Loucy (cell line): ENCODE results near the gene EDRF1.
"Not testable (repeated sequence)": the region's sequence is repeated elsewhere in the genome, so short reads cannot be mapped to it uniquely, and the experiment has no call there.

Source experiments
- H2AFZ ChIP-seq: fragments of 200-600 bp; sonication (generic); 2 replicates; pipeline ENCODE4 v1.6.0; 2016; ENCODE audit warnings: antibody characterized with exemption, mild to moderate bottlenecking, low read length, moderate library complexity
- H3F3A ChIP-seq: fragments of 200-600 bp; 2 replicates; pipeline ENCODE4 v1.6.0; 2016; ENCODE audit warnings: antibody characterized with exemption, low read depth, mild to moderate bottlenecking
- H3K27me3 ChIP-seq: fragments of 200-600 bp; sonication (generic); 2 replicates; pipeline ENCODE4 v1.6.1; 2014; ENCODE audit warnings: low read length, mild to moderate bottlenecking; ENCODE audit not compliant: insufficient read depth, poor library complexity, severe bottlenecking
- H3K36me3 ChIP-seq: fragments of 200-600 bp; sonication (generic); 2 replicates; pipeline ENCODE4 v1.6.1; 2016; ENCODE audit warnings: low read length; ENCODE audit not compliant: insufficient read depth
- H3K4me1 ChIP-seq: fragments of 200-600 bp; sonication (generic); 2 replicates; pipeline ENCODE4 v1.5.1; 2014; ENCODE audit warnings: low read length, mild to moderate bottlenecking; ENCODE audit not compliant: insufficient read depth, poor library complexity, severe bottlenecking
- H3K4me2 ChIP-seq: fragments of 200-600 bp; sonication (generic); 2 replicates; pipeline ENCODE4 v1.6.0; 2014; ENCODE audit warnings: antibody characterized with exemption, low read length, low read depth, mild to moderate bottlenecking; ENCODE audit not compliant: poor library complexity, severe bottlenecking
- H3K4me3 ChIP-seq: fragments of 200-600 bp; sonication (generic); 2 replicates; pipeline ENCODE4 v1.5.1; 2014; ENCODE audit warnings: low read length, mild to moderate bottlenecking, mixed read lengths; ENCODE audit not compliant: poor library complexity, severe bottlenecking
- H3K79me2 ChIP-seq: fragments of 200-600 bp; sonication (generic); 2 replicates; pipeline ENCODE4 v1.6.1; 2014; ENCODE audit warnings: low read length; ENCODE audit not compliant: insufficient read depth
- H3K9ac ChIP-seq: fragments of 200-600 bp; sonication (generic); 2 replicates; pipeline ENCODE4 v1.6.0; 2014; ENCODE audit warnings: mild to moderate bottlenecking, low read depth, low read length, moderate library complexity; ENCODE audit not compliant: poor library complexity, severe bottlenecking
- H3K9me2 ChIP-seq: fragments of 200-600 bp; sonication (generic); replicated peaks from 2 replicates; pipeline ENCODE4 v1.6.1; 2016; ENCODE audit warnings: low read depth, low read length, mixed read lengths
- H3K9me3 ChIP-seq: fragments of 200-600 bp; sonication (generic); 2 replicates; pipeline ENCODE4 v1.6.1; 2014; ENCODE audit warnings: mild to moderate bottlenecking, antibody characterized with exemption, low read length, low read depth; ENCODE audit not compliant: insufficient read depth
- H4K20me1 ChIP-seq: fragments of 200-600 bp; sonication (generic); 2 replicates; pipeline ENCODE4 v1.6.0; 2014; ENCODE audit warnings: antibody characterized with exemption, low read length, mild to moderate bottlenecking; ENCODE audit not compliant: insufficient read depth, poor library complexity, severe bottlenecking
- CTCF ChIP-seq: fragments of 200-600 bp; sonication (generic); conservative IDR thresholded peaks from 2 replicates; pipeline ENCODE4 v1.5.1; 2014; ENCODE audit warnings: mild to moderate bottlenecking, antibody characterized with exemption, low read length
- EZH2phosphoT487 ChIP-seq: fragments of 200-600 bp; IDR thresholded peaks from 2 replicates; pipeline ENCODE4 v1.6.1; 2018; ENCODE audit warnings: antibody characterized with exemption, mild to moderate bottlenecking, moderate library complexity, borderline replicate concordance

Gene EDRF1

DNA sequence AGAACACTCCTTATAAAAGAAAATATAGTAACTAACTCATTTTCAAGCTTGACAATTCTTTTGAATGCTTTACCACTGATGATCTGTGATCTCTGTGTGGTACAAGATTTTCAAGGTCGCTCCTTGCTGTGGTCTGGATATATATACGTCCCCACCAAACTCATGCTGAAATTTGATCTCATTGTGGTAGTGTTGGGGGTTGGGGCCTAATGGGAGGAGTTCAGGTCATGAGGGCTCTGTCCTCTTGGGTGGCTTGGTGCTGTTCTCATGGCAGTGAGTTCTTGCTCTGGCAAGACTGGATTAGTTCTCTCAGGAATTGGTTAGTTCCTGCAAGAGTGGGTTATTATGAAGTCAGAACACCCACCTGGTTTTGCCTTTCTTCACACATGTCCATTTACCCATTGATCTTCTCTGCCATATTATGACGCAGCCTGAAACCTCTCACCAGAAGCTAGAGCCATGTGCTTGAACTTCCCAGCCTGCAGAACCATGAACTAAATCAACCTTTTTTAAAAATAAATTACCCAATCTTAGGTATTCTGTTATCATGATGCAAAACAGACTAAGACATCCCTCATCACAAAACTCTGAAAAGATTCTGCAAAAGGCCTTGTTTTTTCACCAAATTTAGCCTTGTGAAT lies 8.3 kb upstream of the EDRF1 start:
- no peak for TF ChIP-seq CTCF
- no peak for TF ChIP-seq EZH2phosphoT487

GRCh38 chr10:125714728-125715127 lies 4.8 kb upstream of the EDRF1 start:
- H3K79me2 ChIP-seq, H3K9me2 ChIP-seq, H3K4me3 ChIP-seq, H3K36me3 ChIP-seq, H3F3A ChIP-seq, H4K20me1 ChIP-seq, H3K9ac ChIP-seq, H3K4me2 ChIP-seq, H3K9me3 ChIP-seq, H2AFZ ChIP-seq, H3K4me1 ChIP-seq, H3K27me3 ChIP-seq: not testable (repeated sequence)

More for the DNA sequence above, 8.3 kb upstream of the EDRF1 start:
- no peaks in the 10 kb centered on the region for H3K36me3 ChIP-seq
- no peak overlapping the region for H3K4me3 ChIP-seq
- peaks cover 5% of the 10 kb centered on the region for H3K4me1 ChIP-seq
- H3F3A ChIP-seq: no peaks in the 10 kb centered on the region
- H3K9ac ChIP-seq: no peak overlapping the region
- H3K9me2 ChIP-seq: no peaks in the 10 kb centered on the region
- H3K4me2 ChIP-seq: no peak overlapping the region
- no peaks in the 10 kb centered on the region for H3K9me3 ChIP-seq
- H3K27me3 ChIP-seq: no peaks in the 10 kb centered on the region
- H2AFZ ChIP-seq: 0 out of 2 replicates have a peak overlapping the region, but pooled peaks have one; percentile 15
- H3K79me2 ChIP-seq: no peaks in the 10 kb centered on the region
- H4K20me1 ChIP-seq: no peaks in the 10 kb centered on the region

DNA sequence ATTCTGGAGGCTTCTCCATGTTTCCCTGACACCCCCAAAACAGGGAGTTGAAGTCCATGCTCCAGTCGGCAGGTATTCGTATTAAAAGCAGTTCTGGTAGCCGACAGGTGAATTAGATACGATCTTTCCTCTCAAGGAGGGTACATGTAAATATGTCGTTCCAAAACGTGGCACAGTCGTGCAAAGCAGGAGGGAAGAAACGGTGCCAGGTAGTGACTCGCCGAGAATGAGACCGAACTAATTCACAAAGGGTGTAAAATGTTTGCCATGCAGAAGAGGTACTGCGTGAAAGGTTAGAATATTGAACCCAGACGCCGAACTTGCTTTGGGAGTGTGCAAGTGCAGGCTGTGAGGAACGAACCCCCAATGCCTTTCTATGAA lies 483 bp downstream of the EDRF1 start:
- TF ChIP-seq CTCF: no peak
- no peak for TF ChIP-seq EZH2phosphoT487
- Histone ChIP-seq H3K9me3 (no peaks in the 10 kb centered on the region), H3K9ac (peak overlapping the region; percentile 97), H3K36me3 (peaks cover 25% of the 10 kb centered on the region; the same call in 1 of the 2 replicates), H3K27me3 (no peaks in the 10 kb centered on the region), H3K9me2 (no peaks in the 10 kb centered on the region), H3K4me3 (peak overlapping the region; percentile 98), H4K20me1 (peaks cover 38% of the 10 kb centered on the region), H3K79me2 (peaks cover 42% of the 10 kb centered on the region), H3F3A (no peaks in the 10 kb centered on the region), H3K4me1 (peaks cover 29% of the 10 kb centered on the region), H3K4me2 (peak overlapping the region; percentile 84), H2AFZ (peak overlapping the region; percentile 79)

- no peaks in the 10 kb centered on the region for H3F3A ChIP-seq
- no peaks in the 10 kb centered on the region for H3K9me3 ChIP-seq
- peaks cover 29% of the 10 kb centered on the region for H3K4me1 ChIP-seq
- TF ChIP-seq EZH2phosphoT487 (no peak), CTCF (no peak)
- H3K79me2 ChIP-seq: peaks cover 42% of the 10 kb centered on the region
- H3K9ac ChIP-seq: peak overlapping the region; percentile 97
- H2AFZ ChIP-seq: no peak overlapping the region
- H3K4me2 ChIP-seq: peak overlapping the region; percentile 84
- H3K36me3 ChIP-seq: peaks cover 35% of the 10 kb centered on the region; the same call in 1 of the 2 replicates
- peaks cover 38% of the 10 kb centered on the region for H4K20me1 ChIP-seq
- H3K9me2 ChIP-seq: no peaks in the 10 kb centered on the region
- H3K4me3 ChIP-seq: peak overlapping the region; percentile 98
- no peaks in the 10 kb centered on the region for H3K27me3 ChIP-seq
These were observed 1.5 kb downstream of the EDRF1 start for GRCh38 chr10:125721035-125721434.
